CD4-positive, CD25-positive, alpha-beta regulatory T cell (primary cell): ENCODE data around the gene MTG1. TPM values are rescaled to one million over a fixed set of nuclear protein-coding genes. Genes with fewer than 3 reads are reported as not detected.

Experiments used
- ATAC-seq, 2 donors: fragments of 150-1000 bp; cut with Tn5 transposase; one replicate each; pipeline ENCODE4 v1.10.0; 2021; ENCODE audit warnings: low read depth in 2 of 2, moderate number of reproducible peaks in 2 of 2, moderate library complexity in 1 of 2
- DNase-seq, 3 donors: peaks; one replicate each; pipeline versions ENCODE4 v3.0.0 to v3.0.0-alpha.2; 2012 to 2022; ENCODE audit warnings: mixed read lengths in 1 of 3
- H3K27ac ChIP-seq: one replicate; pipeline ENCODE4 v1.7.0; 2013; ENCODE audit warnings: mild to moderate bottlenecking, low read length; ENCODE audit not compliant: insufficient read depth, poor library complexity, severe bottlenecking
- H3K27me3 ChIP-seq: one replicate; pipeline ENCODE4 v1.7.0; 2013; ENCODE audit warnings: low read length; ENCODE audit not compliant: control insufficient read depth, insufficient read depth
- H3K36me3 ChIP-seq: one replicate; pipeline ENCODE4 v1.7.0; 2013; ENCODE audit warnings: mild to moderate bottlenecking, low read length, moderate library complexity; ENCODE audit not compliant: control insufficient read depth, insufficient read depth
- H3K4me1 ChIP-seq: 2 replicates; pipeline ENCODE4 v1.7.0; 2013; ENCODE audit warnings: mild to moderate bottlenecking, low read length; ENCODE audit not compliant: insufficient read depth, control insufficient read depth, poor library complexity, severe bottlenecking
- H3K4me3 ChIP-seq: one replicate; pipeline ENCODE4 v1.7.0; 2013; ENCODE audit warnings: low read depth, mild to moderate bottlenecking, low read length, moderate library complexity
- H3K9me3 ChIP-seq, 2 experiments: 1 replicate in 1 of 2; 2 replicates in 1 of 2; pipeline ENCODE4 v1.7.0; 2013; ENCODE audit warnings: low read length in 2 of 2, mild to moderate bottlenecking in 1 of 2, moderate library complexity in 1 of 2; ENCODE audit not compliant: control insufficient read depth in 2 of 2
- H3K27ac Mint-ChIP-seq, 3 donors: one replicate each; pipeline ENCODE4 v1.8.0; 2020 to 2022; ENCODE audit warnings: mild to moderate bottlenecking in 3 of 3, mixed read lengths in 3 of 3, moderate library complexity in 2 of 3
- H3K27me3 Mint-ChIP-seq: one replicate; pipeline ENCODE4 v1.8.0; 2022; ENCODE audit warnings: mild to moderate bottlenecking, mixed read lengths
- H3K36me3 Mint-ChIP-seq: one replicate; pipeline ENCODE4 v1.8.0; 2020; ENCODE audit warnings: mixed read lengths
- H3K4me1 Mint-ChIP-seq, 4 donors: one replicate each; pipeline ENCODE4 v1.8.0; 2020 to 2022; ENCODE audit warnings: mixed read lengths in 4 of 4, mild to moderate bottlenecking in 1 of 4
- H3K4me3 Mint-ChIP-seq, 4 donors: one replicate each; pipeline ENCODE4 v1.8.0; 2020 to 2022; ENCODE audit warnings: mild to moderate bottlenecking in 4 of 4, mixed read lengths in 4 of 4, moderate library complexity in 3 of 4
- H3K9me3 Mint-ChIP-seq, 7 donors: one replicate each; pipeline ENCODE4 v1.8.0; 2020 to 2022; ENCODE audit warnings: mixed read lengths in 7 of 7, mild to moderate bottlenecking in 3 of 7, moderate library complexity in 2 of 7
- polyA plus RNA-seq, 4 donors: library from polyadenylated mRNA; unstranded; fragments of 300-500 nt; fragmentation: Illumina TruSeq; gene quantifications; one replicate each; pipeline ENCODE4 v1.2.3, GENCODE V29; 2021
- total RNA-seq: library from RNA; stranded (reverse); gene quantifications from one replicate; pipeline ENCODE4 v1.2.3, GENCODE V29; 2022

Gene MTG1
- total and polyA plus RNA-seq, 5 donors from 2014 or later, result 36.7 to 60.8 (median 37.6) TPM

GRCh38 chr10:133461027-133461426 lies 67.1 kb downstream of the MTG1 start:
- no peaks in the 10 kb centered on the region for H3K4me1 ChIP-seq
- H3K36me3 ChIP-seq, result no peaks in the 10 kb centered on the region
- no peaks in the 10 kb centered on the region for H3K27me3 Mint-ChIP-seq
- DNase-seq, result no peak
- ATAC-seq, result no peak
- no peak overlapping the region for H3K27ac ChIP-seq
- no peak overlapping the region for H3K27ac Mint-ChIP-seq
- no peak overlapping the region for H3K4me3 ChIP-seq
- H3K9me3 Mint-ChIP-seq, result no peaks in the 10 kb centered on the region
- no peaks in the 10 kb centered on the region for H3K4me1 Mint-ChIP-seq
- H3K9me3 ChIP-seq, result no peaks in the 10 kb centered on the region
- H3K4me3 Mint-ChIP-seq, result no peak overlapping the region
- H3K36me3 Mint-ChIP-seq, result peaks cover 4% of the 10 kb centered on the region
- no peaks in the 10 kb centered on the region for H3K27me3 ChIP-seq

GRCh38 chr10:133461841-133462240 lies 67.9 kb downstream of the MTG1 start:
- Histone ChIP-seq H3K9me3 (no peaks in the 10 kb centered on the region), H3K36me3 (no peaks in the 10 kb centered on the region), H3K4me3 (no peak overlapping the region), H3K27me3 (no peaks in the 10 kb centered on the region), H3K4me1 (no peaks in the 10 kb centered on the region), H3K27ac (no peak overlapping the region)
- no peaks in the 10 kb centered on the region for H3K9me3 Mint-ChIP-seq
- no peaks in the 10 kb centered on the region for H3K27me3 Mint-ChIP-seq
- DNase-seq (no peak), ATAC-seq (no peak)
- peaks cover 4% of the 10 kb centered on the region for H3K36me3 Mint-ChIP-seq
- H3K4me1 Mint-ChIP-seq, result no peaks in the 10 kb centered on the region
- H3K27ac Mint-ChIP-seq, result no peak overlapping the region
- H3K4me3 Mint-ChIP-seq, result no peak overlapping the region

- no peaks in the 10 kb centered on the region for H3K9me3 ChIP-seq
- H3K4me3 ChIP-seq, result no peak overlapping the region
- no peaks in the 10 kb centered on the region for H3K36me3 ChIP-seq
- H3K27me3 ChIP-seq, result no peaks in the 10 kb centered on the region
- peaks cover 0 to 1% (median 0%) of the 10 kb centered on the region in 7 donors for H3K9me3 Mint-ChIP-seq
- H3K27ac Mint-ChIP-seq, result no peak overlapping the region
- H3K27ac ChIP-seq, result no peak overlapping the region
- H3K4me1 ChIP-seq, result no peaks in the 10 kb centered on the region
- DNase-seq (no peak), ATAC-seq (no peak)
- no peaks in the 10 kb centered on the region for H3K4me1 Mint-ChIP-seq
- peaks cover 4% of the 10 kb centered on the region for H3K36me3 Mint-ChIP-seq
- no peaks in the 10 kb centered on the region for H3K27me3 Mint-ChIP-seq
- H3K4me3 Mint-ChIP-seq, result no peak overlapping the region
Measured at GRCh38 chr10:133462512-133463305, 68.8 kb downstream of the MTG1 start.

GRCh38 chr10:133464582-133465031 lies 70.7 kb downstream of the MTG1 start:
- Histone ChIP-seq H3K27ac (no peak overlapping the region), H3K27me3 (no peaks in the 10 kb centered on the region), H3K36me3 (no peaks in the 10 kb centered on the region), H3K9me3 (no peaks in the 10 kb centered on the region), H3K4me3 (no peak overlapping the region), H3K4me1 (no peaks in the 10 kb centered on the region)
- Mint-ChIP-seq H3K36me3 (peaks cover 9% of the 10 kb centered on the region), H3K4me3 (no peak overlapping the region), H3K27me3 (no peaks in the 10 kb centered on the region), H3K27ac (no peak overlapping the region), H3K4me1 (no peaks in the 10 kb centered on the region), H3K9me3 (peaks cover 0 to 1% (median 0%) of the 10 kb centered on the region in 7 donors)
- no peak for DNase-seq
- ATAC-seq, result no peak

GRCh38 chr10:133465191-133465949 lies 71.4 kb downstream of the MTG1 start:
- Mint-ChIP-seq H3K4me1 (no peaks in the 10 kb centered on the region), H3K36me3 (peaks cover 9% of the 10 kb centered on the region), H3K9me3 (peaks cover 0 to 1% (median 0%) of the 10 kb centered on the region in 7 donors), H3K4me3 (no peak overlapping the region), H3K27me3 (no peaks in the 10 kb centered on the region), H3K27ac (peak overlapping the region in 1 of 3 donors; percentile 38)
- no peak for DNase-seq
- Histone ChIP-seq H3K27me3 (no peaks in the 10 kb centered on the region), H3K36me3 (no peaks in the 10 kb centered on the region), H3K9me3 (no peaks in the 10 kb centered on the region), H3K4me3 (no peak overlapping the region), H3K4me1 (no peaks in the 10 kb centered on the region), H3K27ac (no peak overlapping the region)
- no peak for ATAC-seq

GRCh38 chr10:133465950-133466474 lies 72.1 kb downstream of the MTG1 start:
- Histone ChIP-seq H3K27me3 (no peaks in the 10 kb centered on the region), H3K9me3 (no peaks in the 10 kb centered on the region), H3K36me3 (no peaks in the 10 kb centered on the region), H3K4me1 (no peaks in the 10 kb centered on the region), H3K27ac (no peak overlapping the region), H3K4me3 (no peak overlapping the region)
- peaks cover 9% of the 10 kb centered on the region for H3K36me3 Mint-ChIP-seq
- no peak overlapping the region for H3K4me3 Mint-ChIP-seq
- H3K27ac Mint-ChIP-seq, result no peak overlapping the region
- DNase-seq, result no peak
- H3K27me3 Mint-ChIP-seq, result no peaks in the 10 kb centered on the region
- peaks cover 0 to 1% (median 0%) of the 10 kb centered on the region in 7 donors for H3K9me3 Mint-ChIP-seq
- no peak for ATAC-seq
- H3K4me1 Mint-ChIP-seq, result no peaks in the 10 kb centered on the region

GRCh38 chr10:133466683-133467275 lies 72.8 kb downstream of the MTG1 start:
- H3K9me3 ChIP-seq, result no peaks in the 10 kb centered on the region
- Mint-ChIP-seq H3K9me3 (peaks cover 0 to 1% (median 0%) of the 10 kb centered on the region in 7 donors), H3K4me1 (no peaks in the 10 kb centered on the region), H3K4me3 (no peak overlapping the region), H3K36me3 (peaks cover 4% of the 10 kb centered on the region), H3K27me3 (no peaks in the 10 kb centered on the region), H3K27ac (no peak overlapping the region)
- DNase-seq (no peak), ATAC-seq (no peak)
- no peaks in the 10 kb centered on the region for H3K36me3 ChIP-seq
- no peak overlapping the region for H3K27ac ChIP-seq
- H3K27me3 ChIP-seq, result no peaks in the 10 kb centered on the region
- H3K4me1 ChIP-seq, result no peaks in the 10 kb centered on the region
- H3K4me3 ChIP-seq, result no peak overlapping the region
